ENCODE data around the gene DGLUCY. TPM values are rescaled to one million over a fixed set of nuclear protein-coding genes. Genes with fewer than 3 reads are reported as not detected.

The DGLUCY gene
- total RNA-seq, 1 experiment from 2014 or later: 54.8 TPM

DNA sequence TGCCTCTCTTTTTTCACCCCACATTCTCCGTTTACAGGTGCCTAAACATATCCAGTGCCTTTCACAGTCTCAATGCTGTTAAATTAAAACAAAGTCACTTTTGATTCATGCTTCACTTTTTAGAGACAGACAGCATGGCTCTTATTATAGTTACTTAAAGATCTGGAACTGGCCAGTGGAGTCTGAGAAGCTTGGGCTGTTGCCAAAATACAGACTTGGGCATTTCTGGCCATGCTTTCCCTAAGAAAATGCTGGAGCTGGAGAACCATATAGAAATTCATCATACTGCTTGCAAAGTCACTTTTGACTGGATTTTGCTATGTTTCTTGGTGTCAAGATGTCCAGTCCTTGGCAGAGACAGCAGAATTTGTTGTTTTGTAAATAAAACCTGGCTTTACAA lies 142.8 kb downstream of the DGLUCY start:
- intact Hi-C loops (cut with micrococcal nuclease; ENCODE audit: unreplicated experiment): no loop called here
- Mint-ChIP-seq H3K36me3 (ENCODE audit: insufficient read depth, unreplicated experiment) (no peaks in the 10 kb centered on the region), H3K4me3 (ENCODE audit: unreplicated experiment) (no peak overlapping the region), H3K27ac (ENCODE audit: unreplicated experiment) (no peak overlapping the region), H3K4me1 (ENCODE audit: low read depth, unreplicated experiment) (no peaks in the 10 kb centered on the region), H3K27me3 (ENCODE audit: insufficient read depth, unreplicated experiment) (no peaks in the 10 kb centered on the region), H3K9me3 (ENCODE audit: unreplicated experiment) (no peaks in the 10 kb centered on the region)
- TF ChIP-seq, protein P1, sequence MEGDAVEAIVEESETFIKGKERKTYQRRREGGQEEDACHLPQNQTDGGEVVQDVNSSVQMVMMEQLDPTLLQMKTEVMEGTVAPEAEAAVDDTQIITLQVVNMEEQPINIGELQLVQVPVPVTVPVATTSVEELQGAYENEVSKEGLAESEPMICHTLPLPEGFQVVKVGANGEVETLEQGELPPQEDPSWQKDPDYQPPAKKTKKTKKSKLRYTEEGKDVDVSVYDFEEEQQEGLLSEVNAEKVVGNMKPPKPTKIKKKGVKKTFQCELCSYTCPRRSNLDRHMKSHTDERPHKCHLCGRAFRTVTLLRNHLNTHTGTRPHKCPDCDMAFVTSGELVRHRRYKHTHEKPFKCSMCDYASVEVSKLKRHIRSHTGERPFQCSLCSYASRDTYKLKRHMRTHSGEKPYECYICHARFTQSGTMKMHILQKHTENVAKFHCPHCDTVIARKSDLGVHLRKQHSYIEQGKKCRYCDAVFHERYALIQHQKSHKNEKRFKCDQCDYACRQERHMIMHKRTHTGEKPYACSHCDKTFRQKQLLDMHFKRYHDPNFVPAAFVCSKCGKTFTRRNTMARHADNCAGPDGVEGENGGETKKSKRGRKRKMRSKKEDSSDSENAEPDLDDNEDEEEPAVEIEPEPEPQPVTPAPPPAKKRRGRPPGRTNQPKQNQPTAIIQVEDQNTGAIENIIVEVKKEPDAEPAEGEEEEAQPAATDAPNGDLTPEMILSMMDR (IDR thresholded peaks at IDR 0.05; ENCODE audit: insufficient read depth in 1 of 2, low read depth in 1 of 2, low read length in 1 of 2, severe bottlenecking in 1 of 2, unreplicated experiment in 1 of 2): no peak
- H3K4me1 ChIP-seq: peaks cover 10% of the 10 kb centered on the region
- no peaks in the 10 kb centered on the region for H3K9me3 ChIP-seq
- POLR2A ChIA-PET: no interaction called here
- H3K27me3 ChIP-seq (replicated peaks; ENCODE audit: control insufficient read depth, insufficient read depth, low read length): no peaks in the 10 kb centered on the region
- H3K36me3 ChIP-seq (ENCODE audit: control insufficient read depth, insufficient read depth, low read length): no peaks in the 10 kb centered on the region
- no peak for DNase-seq
- no peak overlapping the region for H3K4me3 ChIP-seq (ENCODE audit: low read depth, low read length)
- CTCF ChIA-PET: no interaction called here
- no TSS peak for BruUV-seq (replicated peaks)

DNA sequence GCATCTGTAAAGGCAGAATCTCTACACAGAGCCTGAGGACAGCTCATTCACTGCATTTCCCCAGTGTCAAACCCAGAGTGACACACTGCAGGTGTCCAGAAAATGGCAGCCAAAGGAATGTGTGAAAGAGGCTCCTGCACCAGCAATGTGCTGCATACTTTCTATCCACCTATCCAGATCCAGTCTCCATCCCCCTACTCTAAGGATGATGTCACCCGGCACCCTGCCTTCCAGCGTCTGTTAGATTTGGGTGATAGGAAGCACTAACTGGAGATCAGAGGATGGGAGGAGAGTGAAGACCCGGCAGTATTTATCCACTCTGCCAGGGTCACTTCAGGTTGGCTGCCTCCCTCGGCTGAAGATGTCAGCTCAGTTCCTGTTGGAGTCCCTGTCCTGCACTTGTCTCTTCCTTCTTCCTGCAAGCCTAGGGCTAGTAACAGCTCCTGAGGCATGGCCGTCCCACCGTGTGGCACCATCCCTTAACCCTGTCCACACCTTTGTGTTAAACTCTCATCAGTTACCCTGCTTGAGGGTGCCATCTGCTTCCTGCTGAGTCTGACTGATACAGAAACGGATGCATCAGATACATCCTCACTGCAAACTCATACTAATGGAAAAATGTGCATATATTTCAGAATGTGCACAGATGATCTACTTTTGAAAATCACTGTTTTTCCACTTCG lies 143.6 kb downstream of the DGLUCY start:
- Histone ChIP-seq H3K27me3 (replicated peaks; ENCODE audit: control insufficient read depth, insufficient read depth, low read length) (no peaks in the 10 kb centered on the region), H3K9me3 (no peaks in the 10 kb centered on the region), H3K36me3 (ENCODE audit: control insufficient read depth, insufficient read depth, low read length) (no peaks in the 10 kb centered on the region), H3K4me3 (ENCODE audit: low read depth, low read length) (no peak overlapping the region), H3K4me1 (peaks cover 10% of the 10 kb centered on the region)
- TF ChIP-seq, protein P1 (IDR thresholded peaks at IDR 0.05; ENCODE audit: insufficient read depth in 1 of 2, low read depth in 1 of 2, low read length in 1 of 2, severe bottlenecking in 1 of 2, unreplicated experiment in 1 of 2): no peak
- intact Hi-C loops (cut with micrococcal nuclease; ENCODE audit: unreplicated experiment): no loop called here
- DNase-seq: no peak
- H3K36me3 Mint-ChIP-seq (ENCODE audit: insufficient read depth, unreplicated experiment): no peaks in the 10 kb centered on the region
- BruUV-seq (replicated peaks): no TSS peak
- no peak overlapping the region for H3K27ac Mint-ChIP-seq (ENCODE audit: unreplicated experiment)
- no peaks in the 10 kb centered on the region for H3K9me3 Mint-ChIP-seq (ENCODE audit: unreplicated experiment)
- H3K4me1 Mint-ChIP-seq (ENCODE audit: low read depth, unreplicated experiment): no peaks in the 10 kb centered on the region
- ChIA-PET CTCF (no interaction called here), POLR2A (no interaction called here)
- no peak overlapping the region for H3K4me3 Mint-ChIP-seq (ENCODE audit: unreplicated experiment)
- no peaks in the 10 kb centered on the region for H3K27me3 Mint-ChIP-seq (ENCODE audit: insufficient read depth, unreplicated experiment)

- no peak overlapping the region for H3K4me3 ChIP-seq (ENCODE audit: low read depth, low read length)
- TF ChIP-seq, protein P1 (IDR thresholded peaks at IDR 0.05; ENCODE audit: insufficient read depth in 1 of 2, low read depth in 1 of 2, low read length in 1 of 2, severe bottlenecking in 1 of 2, unreplicated experiment in 1 of 2): no peak
- peaks cover 5% of the 10 kb centered on the region for H3K4me1 ChIP-seq
- H3K36me3 ChIP-seq (ENCODE audit: control insufficient read depth, insufficient read depth, low read length): no peaks in the 10 kb centered on the region
- H3K4me1 Mint-ChIP-seq (ENCODE audit: low read depth, unreplicated experiment): no peaks in the 10 kb centered on the region
- CTCF ChIA-PET: no interaction called here
- no peaks in the 10 kb centered on the region for H3K9me3 ChIP-seq
- no TSS peak for BruUV-seq (replicated peaks)
- H3K27ac Mint-ChIP-seq (ENCODE audit: unreplicated experiment): no peak overlapping the region
- no peaks in the 10 kb centered on the region for H3K9me3 Mint-ChIP-seq (ENCODE audit: unreplicated experiment)
- no peaks in the 10 kb centered on the region for H3K36me3 Mint-ChIP-seq (ENCODE audit: insufficient read depth, unreplicated experiment)
- intact Hi-C loops (cut with micrococcal nuclease; ENCODE audit: unreplicated experiment): no loop called here
- no peaks in the 10 kb centered on the region for H3K27me3 ChIP-seq (replicated peaks; ENCODE audit: control insufficient read depth, insufficient read depth, low read length)
- no peaks in the 10 kb centered on the region for H3K27me3 Mint-ChIP-seq (ENCODE audit: insufficient read depth, unreplicated experiment)
- no peak overlapping the region for H3K4me3 Mint-ChIP-seq (ENCODE audit: unreplicated experiment)
- POLR2A ChIA-PET: no interaction called here
- DNase-seq: no peak
These were observed 144.2 kb downstream of the DGLUCY start for GRCh38 chr14:91258011-91258618.

All from Caco-2 (cell line).